Kidney tubule cell (primary cell): ENCODE data around the gene DNAJC27.

Source experiments
- DNase-seq: peaks from one replicate; pipeline ENCODE4 v3.0.0-alpha.2; 2018; ENCODE audit warnings: low spot score

DNAJC27 gene

GRCh38 chr2:24970483-24971285, 1.1 kb downstream of the DNAJC27 start:
- peak; percentile 43 for DNase-seq

GRCh38 chr2:24969784-24970183, 2.0 kb downstream of the DNAJC27 start:
- DNase-seq, result no peak

GRCh38 chr2:24961903-24962302, 9.9 kb downstream of the DNAJC27 start:
- DNase-seq, result no peak

GRCh38 chr2:24959761-24960160, 12.0 kb downstream of the DNAJC27 start:
- no peak for DNase-seq

- DNase-seq, result no peak
Observed at GRCh38 chr2:24958411-24958935, 13.3 kb downstream of the DNAJC27 start.

GRCh38 chr2:24957976-24958375, 13.8 kb downstream of the DNAJC27 start:
- no peak for DNase-seq

GRCh38 chr2:24957221-24957620, 14.5 kb downstream of the DNAJC27 start:
- no peak for DNase-seq

GRCh38 chr2:24955921-24956320, 15.8 kb downstream of the DNAJC27 start:
- no peak for DNase-seq

- no peak for DNase-seq
Observed at GRCh38 chr2:24955232-24955631, 16.5 kb downstream of the DNAJC27 start.

GRCh38 chr2:24950102-24950501, 21.7 kb downstream of the DNAJC27 start:
- no peak for DNase-seq

- no peak for DNase-seq
Observed at GRCh38 chr2:24948506-24948905, 23.2 kb downstream of the DNAJC27 start.

GRCh38 chr2:24947561-24948157, 24.1 kb downstream of the DNAJC27 start:
- no peak for DNase-seq

GRCh38 chr2:24945907-24946306, 25.8 kb downstream of the DNAJC27 start:
- DNase-seq, result no peak

- no peak for DNase-seq
Observed at GRCh38 chr2:24943427-24944053, 28.2 kb downstream of the DNAJC27 start.

- no peak for DNase-seq
Observed at GRCh38 chr2:24939353-24939752, 32.4 kb downstream of the DNAJC27 start.

- DNase-seq, result no peak
Observed at GRCh38 chr2:24937236-24937635, 34.5 kb downstream of the DNAJC27 start.

- DNase-seq, result no peak
Observed at GRCh38 chr2:24935145-24935544, 36.6 kb downstream of the DNAJC27 start.

GRCh38 chr2:24932715-24933114, 39.0 kb downstream of the DNAJC27 start:
- no peak for DNase-seq

GRCh38 chr2:24930768-24931167, 41.0 kb downstream of the DNAJC27 start:
- peak; percentile 7 for DNase-seq

- DNase-seq, result no peak
Observed at GRCh38 chr2:24929230-24929629, 42.5 kb downstream of the DNAJC27 start.

- DNase-seq, result no peak
Observed at GRCh38 chr2:24928036-24928435, 43.7 kb downstream of the DNAJC27 start.

GRCh38 chr2:24926602-24927252, 45.0 kb downstream of the DNAJC27 start:
- peak; percentile 30 for DNase-seq

- no peak for DNase-seq
Observed at GRCh38 chr2:24926220-24926601, 45.5 kb downstream of the DNAJC27 start.
